ENCODE data around the gene CD58.
"Not testable (repeated sequence)": the region's sequence is repeated elsewhere in the genome, so short reads cannot be mapped to it uniquely, and the experiment has no call there.

CD58 gene

GRCh38 chr1:116591951-116592605, 21.3 kb upstream of the CD58 start:
- not testable (repeated sequence) for FAIRE-seq

GRCh38 chr1:116591006-116591950, 20.5 kb upstream of the CD58 start:
- FAIRE-seq: not testable (repeated sequence)

DNA sequence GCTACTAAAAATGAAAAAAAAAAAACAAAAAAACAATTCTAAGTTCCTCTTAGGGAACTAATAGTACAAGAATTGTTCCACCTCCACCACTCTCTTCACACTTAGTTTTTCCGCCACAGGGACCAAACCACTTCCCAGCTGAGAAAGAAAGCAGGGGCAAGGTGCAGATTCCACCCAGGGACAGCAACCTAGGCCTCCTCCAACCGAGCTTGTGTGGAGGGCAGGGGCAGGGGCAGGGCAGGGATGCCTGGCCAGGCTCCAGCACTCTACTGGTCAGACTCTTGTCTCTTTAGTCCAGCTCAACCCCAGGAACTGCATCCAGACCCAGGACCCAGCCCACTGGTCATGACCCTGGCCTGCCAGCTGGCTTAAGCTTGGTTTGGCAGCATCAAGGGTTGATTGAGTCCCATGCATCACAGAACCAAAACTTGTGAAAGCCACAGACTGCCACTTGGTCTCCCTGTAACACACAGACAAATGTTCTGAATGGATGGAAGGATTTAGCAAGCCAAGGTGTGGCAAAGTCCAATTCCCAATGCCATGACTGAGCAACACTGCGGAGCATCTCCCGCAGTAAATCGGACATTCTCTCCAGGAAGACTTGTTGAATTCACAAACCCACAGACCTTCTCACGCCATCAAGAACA, 19.7 kb upstream of the CD58 start:
- not testable (repeated sequence) for FAIRE-seq

DNA sequence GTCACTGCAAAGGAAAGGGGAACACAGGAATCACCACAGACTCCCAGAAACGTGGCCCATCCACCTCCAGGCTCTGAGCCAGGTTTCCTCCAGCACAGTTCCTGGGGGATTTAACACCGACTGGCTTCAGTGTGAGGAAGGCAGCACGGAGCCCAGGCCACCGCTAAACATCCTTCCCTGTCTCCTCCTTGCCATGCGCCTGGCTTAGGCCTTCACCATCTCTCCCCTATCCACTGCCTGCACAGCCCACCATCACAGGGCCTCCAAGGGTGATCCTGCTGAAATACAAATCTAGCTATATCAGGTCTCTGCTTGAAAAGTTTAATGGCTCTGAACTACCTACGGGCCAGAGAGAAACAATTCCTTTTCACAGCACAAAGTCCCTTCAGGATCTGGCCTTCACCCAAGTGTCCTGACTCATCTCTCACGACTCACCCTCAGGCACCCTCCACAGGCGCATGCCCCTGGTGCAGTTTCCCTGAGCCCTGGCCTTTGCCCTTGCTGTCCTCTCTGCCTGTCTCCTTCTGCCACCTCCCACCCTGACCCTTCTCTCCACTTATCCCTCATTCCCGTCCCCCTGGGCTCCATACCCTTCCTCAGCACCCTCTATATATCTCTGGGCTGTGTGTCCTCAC, 18.4 kb upstream of the CD58 start:
- FAIRE-seq: not testable (repeated sequence)

GRCh38 chr1:116587501-116588227, 16.8 kb upstream of the CD58 start:
- no peak for FAIRE-seq

GRCh38 chr1:116586741-116587143, 15.9 kb upstream of the CD58 start:
- no peak for FAIRE-seq

DNA sequence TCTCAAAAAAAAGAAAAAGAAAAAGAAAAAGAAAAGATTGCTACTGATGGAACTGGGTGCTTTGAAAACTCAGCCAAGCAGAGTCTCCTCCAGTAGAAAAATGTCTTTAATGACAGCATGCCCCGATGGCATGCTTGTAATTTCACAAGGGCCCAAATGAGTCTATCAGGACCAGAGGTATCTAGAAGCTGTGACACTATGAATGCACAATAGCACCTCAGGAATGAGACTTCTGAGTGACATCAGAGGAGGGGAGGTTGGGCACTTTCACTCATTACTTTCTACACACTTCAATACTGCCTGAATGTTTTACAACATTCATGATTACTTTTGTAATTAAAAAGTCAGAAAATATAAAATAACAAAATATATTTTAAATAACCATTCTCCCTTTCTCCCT, 15.1 kb upstream of the CD58 start:
- FAIRE-seq: no peak

- no peak for FAIRE-seq
These were observed 10.6 kb upstream of the CD58 start for GRCh38 chr1:116581323-116581885.

DNA sequence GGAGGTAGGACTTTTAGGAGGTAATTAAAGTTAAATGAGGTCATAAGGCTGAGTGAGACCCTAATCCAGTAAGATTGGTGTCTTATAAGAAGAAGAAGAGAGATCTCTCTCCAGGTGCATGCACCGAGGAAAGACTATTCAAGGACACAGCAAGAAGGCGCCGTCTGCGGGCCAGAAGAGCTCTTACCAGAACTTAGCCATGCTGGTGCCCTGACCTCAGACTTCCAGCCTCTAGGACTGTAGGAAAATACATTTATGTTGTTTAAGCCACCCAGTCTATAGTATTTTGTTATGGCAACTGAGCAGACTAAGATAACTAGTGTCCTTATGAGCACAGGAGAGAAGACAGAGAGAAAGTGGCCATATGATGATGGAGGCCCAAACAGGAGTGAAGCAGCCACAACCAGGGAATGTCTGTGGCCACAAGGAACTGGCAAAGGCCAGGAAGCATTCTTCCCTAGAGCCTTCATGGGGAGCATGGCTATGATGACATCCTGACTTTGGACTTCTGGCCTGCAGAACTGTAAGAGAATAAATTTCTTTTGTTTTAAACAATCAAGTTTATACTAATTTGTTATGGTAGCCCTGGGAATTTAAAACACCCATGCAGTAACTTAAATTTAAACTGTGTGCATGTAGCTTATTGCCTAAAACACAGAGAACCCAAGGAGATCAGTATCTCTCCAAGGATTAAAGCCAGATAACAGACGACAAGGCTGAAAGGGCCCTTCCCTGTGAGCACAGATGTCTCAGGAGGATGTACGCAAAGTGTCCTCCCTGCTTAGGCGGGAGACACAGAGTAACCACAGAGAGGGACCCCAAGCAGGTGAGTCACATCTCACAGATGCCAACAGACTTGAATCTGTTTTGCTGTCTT, 9.9 kb upstream of the CD58 start:
- no peak for FAIRE-seq

DNA sequence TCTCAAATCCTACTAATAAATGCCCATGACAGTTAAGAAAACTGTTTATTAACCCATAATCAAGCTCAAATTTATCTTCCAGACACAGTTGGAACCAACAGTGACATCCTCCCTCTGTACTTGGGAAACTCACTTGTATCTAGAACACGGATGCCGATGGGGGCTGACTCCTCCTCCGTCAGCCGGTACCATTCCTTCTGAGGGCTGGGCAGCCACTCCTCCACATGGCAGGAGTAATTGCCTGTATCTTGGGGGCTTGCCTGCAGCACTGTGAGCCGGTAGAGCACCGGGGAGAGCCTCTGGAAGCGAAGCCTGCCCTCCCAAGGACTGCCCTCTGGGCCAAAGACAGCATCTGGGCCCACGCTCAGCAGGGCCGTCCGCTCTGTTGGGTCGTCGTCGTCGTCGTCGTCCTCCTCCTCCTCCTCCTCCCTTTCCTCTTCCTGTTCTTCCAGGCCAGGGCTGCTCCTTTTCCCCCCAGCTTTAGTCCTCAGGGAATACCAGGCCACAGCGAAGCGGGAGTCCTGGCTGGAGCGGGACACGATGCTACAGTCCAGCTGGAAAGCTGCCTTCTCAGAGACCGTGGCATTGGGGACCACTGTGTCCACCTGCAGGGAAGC, 8.5 kb upstream of the CD58 start:
- no peak for FAIRE-seq

GRCh38 chr1:116578581-116578980, 7.8 kb upstream of the CD58 start:
- FAIRE-seq: no peak

DNA sequence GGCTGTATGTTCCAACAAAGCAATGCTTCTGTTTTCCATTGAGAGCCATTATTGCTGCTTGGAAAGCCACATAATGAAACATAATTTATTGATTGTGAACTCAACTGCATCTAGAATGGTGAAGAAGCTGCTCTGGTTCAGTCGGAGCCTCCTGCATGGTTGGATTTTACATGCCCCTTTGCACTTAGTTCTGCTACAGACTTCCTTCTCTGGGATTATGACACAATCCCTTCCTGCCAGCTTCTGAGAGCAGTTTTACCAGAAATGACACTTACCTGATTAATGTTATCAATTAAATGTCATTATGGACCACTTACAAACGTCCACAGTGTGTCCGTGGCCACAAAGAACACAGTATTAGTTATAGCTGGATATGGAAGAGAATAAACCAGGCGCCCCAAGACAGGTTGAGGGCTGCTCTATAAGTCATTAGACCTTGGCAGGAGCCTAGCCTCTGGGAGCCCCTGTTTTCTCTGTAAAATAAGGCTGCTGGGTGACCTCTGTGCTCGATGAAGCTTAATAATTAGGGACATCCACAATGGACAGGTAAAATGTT, 7.0 kb upstream of the CD58 start:
- no peak for FAIRE-seq

DNA sequence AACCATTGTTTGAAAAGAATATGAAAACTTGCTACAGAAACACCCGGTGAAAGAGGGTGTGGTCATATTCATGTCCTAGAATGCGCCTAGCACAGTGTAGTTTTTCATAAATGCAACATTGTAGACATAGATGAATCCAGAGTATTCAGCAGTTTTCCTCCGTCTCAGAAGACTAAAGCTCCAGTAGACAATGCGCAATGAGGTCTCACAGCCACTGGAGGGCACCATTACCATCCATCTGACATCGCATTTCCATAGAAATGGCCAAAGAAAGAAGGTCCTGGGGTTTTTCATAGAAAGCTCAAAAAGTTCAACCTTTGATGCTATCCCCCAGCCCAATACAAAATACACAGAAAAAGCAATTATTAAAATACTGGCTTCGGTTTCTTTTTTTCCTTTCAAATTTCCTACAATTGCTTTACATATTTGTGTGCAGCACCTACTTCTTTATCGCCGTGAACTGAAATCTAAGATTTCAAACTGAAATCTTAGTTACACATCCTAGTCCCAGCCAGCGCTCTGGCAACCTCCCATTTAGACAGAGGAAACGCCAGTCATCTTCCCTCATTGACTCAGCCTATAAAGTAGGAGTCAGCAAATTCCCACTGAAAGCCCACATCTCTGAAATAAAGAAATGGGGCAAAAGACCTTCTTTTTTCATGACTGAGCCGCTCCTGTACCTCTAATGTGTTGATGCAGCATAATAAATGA, 3.9 kb upstream of the CD58 start:
- no peak for FAIRE-seq

GRCh38 chr1:116573431-116574095, 2.7 kb upstream of the CD58 start:
- FAIRE-seq: no peak

GRCh38 chr1:116572771-116573430, 2.1 kb upstream of the CD58 start:
- FAIRE-seq: no peak

DNA sequence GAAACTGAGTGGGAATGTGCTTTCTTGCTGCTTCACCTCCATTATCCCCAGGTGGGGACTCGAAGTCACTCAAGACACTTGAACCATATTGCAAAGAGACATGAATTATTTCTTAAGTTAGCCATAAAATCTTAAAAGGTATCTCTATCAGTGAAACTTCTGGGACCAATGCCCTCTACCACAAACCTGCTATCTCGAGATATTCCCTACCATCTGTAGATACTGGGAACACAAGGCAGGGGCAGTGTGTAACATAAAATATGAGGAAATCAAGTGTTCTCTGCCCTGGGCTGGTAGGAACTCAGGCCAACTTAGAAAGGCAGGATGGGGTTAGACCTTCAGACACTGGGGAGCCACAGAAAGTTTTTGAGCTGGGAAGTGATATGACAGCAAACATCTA, 1.3 kb upstream of the CD58 start:
- FAIRE-seq: no peak

GRCh38 chr1:116571215-116571919, 541 bp upstream of the CD58 start:
- FAIRE-seq: no peak

All from colon (tissue), 2 donors.